H9 (cell line): ENCODE results near the gene PDLIM3. TPM values are rescaled to one million over a fixed set of nuclear protein-coding genes. Genes with fewer than 3 reads are reported as not detected.

ENCODE experiments used
- DNase-seq: peaks from one replicate; pipeline ENCODE4 v3.0.0-alpha.2; 2017
- H2AFZ ChIP-seq: one replicate; pipeline ENCODE4 v1.6.1; 2013; ENCODE audit warnings: mild to moderate bottlenecking, low read length, control low read depth, moderate library complexity
- H2AK5ac ChIP-seq: 2 replicates; pipeline ENCODE4 v1.6.1; 2013; ENCODE audit warnings: low read length, control low read depth, mixed read lengths; ENCODE audit not compliant: insufficient read length
- H2BK120ac ChIP-seq: one replicate; pipeline ENCODE4 v1.6.1; 2013; ENCODE audit warnings: low read depth, mild to moderate bottlenecking, low read length, control low read depth, inconsistent platforms; ENCODE audit not compliant: poor library complexity, severe bottlenecking
- H2BK12ac ChIP-seq: 2 replicates; pipeline ENCODE4 v1.6.1; 2013; ENCODE audit warnings: low read length, control low read depth, mixed read lengths, low read depth; ENCODE audit not compliant: insufficient read length
- H2BK15ac ChIP-seq: 2 replicates; pipeline ENCODE4 v1.6.1; 2013; ENCODE audit warnings: low read depth, low read length, control low read depth
- H2BK20ac ChIP-seq: one replicate; pipeline ENCODE4 v1.6.1; 2013; ENCODE audit warnings: low read depth, mild to moderate bottlenecking, low read length, control low read depth, inconsistent platforms; ENCODE audit not compliant: poor library complexity, severe bottlenecking
- H2BK5ac ChIP-seq: 2 replicates; pipeline ENCODE4 v1.6.1; 2013; ENCODE audit warnings: low read length, control low read depth, mixed read lengths; ENCODE audit not compliant: insufficient read length
- H3K14ac ChIP-seq: 2 replicates; pipeline ENCODE4 v1.6.1; 2013; ENCODE audit warnings: low read length, control low read depth; ENCODE audit not compliant: insufficient read depth
- H3K18ac ChIP-seq: 2 replicates; pipeline ENCODE4 v1.6.1; 2013; ENCODE audit warnings: low read depth, mild to moderate bottlenecking, mixed read lengths, low read length, control low read depth; ENCODE audit not compliant: insufficient read length
- H3K23ac ChIP-seq: 2 replicates; pipeline ENCODE4 v1.6.1; 2013; ENCODE audit warnings: low read length, control low read depth, mixed read lengths, low read depth; ENCODE audit not compliant: insufficient read length
- H3K23me2 ChIP-seq: 2 replicates; pipeline ENCODE4 v1.6.1; 2013; ENCODE audit warnings: low read depth, mild to moderate bottlenecking, mixed read lengths, low read length, control low read depth; ENCODE audit not compliant: insufficient read length, poor library complexity, severe bottlenecking
- H3K27ac ChIP-seq: 2 replicates; pipeline ENCODE4 v1.5.1; 2013; ENCODE audit warnings: low read length, control low read depth, mixed read lengths, low read depth; ENCODE audit not compliant: insufficient read length
- H3K27me3 ChIP-seq: 2 replicates; pipeline ENCODE4 v1.6.1; 2013; ENCODE audit warnings: low read length, control low read depth, inconsistent platforms; ENCODE audit not compliant: insufficient read depth
- H3K4ac ChIP-seq: 2 replicates; pipeline ENCODE4 v1.6.1; 2013; ENCODE audit warnings: low read depth, mild to moderate bottlenecking, control low read depth, inconsistent platforms, low read length, moderate library complexity
- H3K4me1 ChIP-seq: 2 replicates; pipeline ENCODE4 v1.6.1; 2013; ENCODE audit warnings: low read length, control low read depth, inconsistent platforms; ENCODE audit not compliant: insufficient read depth
- H3K4me2 ChIP-seq: 2 replicates; pipeline ENCODE4 v1.6.1; 2013; ENCODE audit warnings: low read length, control low read depth, mixed read lengths; ENCODE audit not compliant: insufficient read length, insufficient read depth
- H3K56ac ChIP-seq: 2 replicates; pipeline ENCODE4 v1.6.1; 2013; ENCODE audit warnings: low read depth, mild to moderate bottlenecking, mixed read lengths, low read length, control low read depth; ENCODE audit not compliant: insufficient read length
- H3K79me1 ChIP-seq: 2 replicates; pipeline ENCODE4 v1.6.1; 2013; ENCODE audit warnings: low read depth, mild to moderate bottlenecking, moderate library complexity, low read length, control low read depth, inconsistent platforms; ENCODE audit not compliant: insufficient read depth, poor library complexity, severe bottlenecking
- H3K79me2 ChIP-seq: 2 replicates; pipeline ENCODE4 v1.6.1; 2013; ENCODE audit warnings: low read length, control low read depth, inconsistent platforms; ENCODE audit not compliant: insufficient read depth
- H3K9ac ChIP-seq: 2 replicates; pipeline ENCODE4 v1.6.1; 2013; ENCODE audit warnings: low read length, control low read depth, mixed read lengths; ENCODE audit not compliant: insufficient read length; ENCODE audit errors: extremely low read depth
- H3K9me3 ChIP-seq: one replicate; pipeline ENCODE4 v1.6.1; 2013; ENCODE audit warnings: low read depth, low read length, inconsistent platforms; ENCODE audit not compliant: control insufficient read depth
- H3T11ph ChIP-seq: one replicate; pipeline ENCODE4 v1.6.1; 2013; ENCODE audit warnings: mild to moderate bottlenecking, low read length, control low read depth, inconsistent platforms
- H4K20me1 ChIP-seq: one replicate; pipeline ENCODE4 v1.6.1; 2013; ENCODE audit not compliant: control insufficient read depth, insufficient read length, insufficient read depth
- H4K5ac ChIP-seq: 2 replicates; pipeline ENCODE4 v1.6.1; 2013; ENCODE audit warnings: low read depth, mild to moderate bottlenecking, mixed read lengths, low read length, control low read depth; ENCODE audit not compliant: insufficient read length
- H4K8ac ChIP-seq: replicated peaks from 2 replicates; pipeline ENCODE4 v1.6.1; 2013; ENCODE audit warnings: low read length, control low read depth, mixed read lengths, low read depth; ENCODE audit not compliant: insufficient read length
- H4K91ac ChIP-seq: 2 replicates; pipeline ENCODE4 v1.6.1; 2013; ENCODE audit warnings: low read depth, mild to moderate bottlenecking, moderate library complexity, mixed read lengths, low read length, control low read depth; ENCODE audit not compliant: insufficient read length
- H3K27ac Mint-ChIP-seq, 3 experiments: 2 replicates in 2 of 3; 3 replicates in 1 of 3; pipeline ENCODE4 v1.8.0; 2020 to 2021; ENCODE audit warnings: mixed read lengths in 3 of 3, mild to moderate bottlenecking in 1 of 3, moderate library complexity in 1 of 3
- H3K27me3 Mint-ChIP-seq: 2 replicates; pipeline ENCODE4 v1.8.0; 2021; ENCODE audit warnings: low read depth, mild to moderate bottlenecking, moderate library complexity, mixed read lengths
- H3K36me3 Mint-ChIP-seq, 3 experiments: 2 replicates in 2 of 3; 3 replicates in 1 of 3; pipeline ENCODE4 v1.8.0; 2020 to 2021; ENCODE audit warnings: low read depth in 3 of 3, mixed read lengths in 3 of 3; ENCODE audit not compliant: insufficient read depth in 1 of 3
- H3K4me1 Mint-ChIP-seq, 2 experiments: 2 replicates each; pipeline ENCODE4 v1.8.0; 2020; ENCODE audit warnings: mixed read lengths in 2 of 2
- H3K4me3 Mint-ChIP-seq, 2 experiments: 2 replicates in 1 of 2; 3 replicates in 1 of 2; pipeline ENCODE4 v1.8.0; 2020 to 2021; ENCODE audit warnings: mild to moderate bottlenecking in 2 of 2, mixed read lengths in 2 of 2, moderate library complexity in 1 of 2
- H3K9me3 Mint-ChIP-seq, 2 experiments: 2 replicates in 1 of 2; 3 replicates in 1 of 2; pipeline ENCODE4 v1.8.0; 2020; ENCODE audit warnings: mild to moderate bottlenecking in 2 of 2, mixed read lengths in 2 of 2, moderate library complexity in 1 of 2
- WGBS: extraction: QIAGEN DNeasy Blood & Tissue Kit; methylation state at CpG from one replicate; pipeline ENCODE4 v1.1.7; 2013; ENCODE audit warnings: missing lambda C conversion rate, low lambda C conversion rate, mixed read lengths; ENCODE audit not compliant: insufficient read length; ENCODE audit errors: extremely low coverage; 5-methylcytosine and 5-hydroxymethylcytosine counted together
- total RNA-seq: library from RNA; stranded (reverse); gene quantifications from 2 replicates; pipeline ENCODE4 v1.2.1, GENCODE V29; 2021
- TF ChIP-seq, protein P1 (sequence below): fragments of 200-600 bp; sonication (generic); conservative IDR thresholded peaks from 3 replicates; pipeline ENCODE4 v1.8.0; 2021; ENCODE audit warnings: antibody characterized with exemption, mild to moderate bottlenecking

Gene PDLIM3
- total RNA-seq, 1 experiment from 2014 or later = 12.0 TPM

DNA sequence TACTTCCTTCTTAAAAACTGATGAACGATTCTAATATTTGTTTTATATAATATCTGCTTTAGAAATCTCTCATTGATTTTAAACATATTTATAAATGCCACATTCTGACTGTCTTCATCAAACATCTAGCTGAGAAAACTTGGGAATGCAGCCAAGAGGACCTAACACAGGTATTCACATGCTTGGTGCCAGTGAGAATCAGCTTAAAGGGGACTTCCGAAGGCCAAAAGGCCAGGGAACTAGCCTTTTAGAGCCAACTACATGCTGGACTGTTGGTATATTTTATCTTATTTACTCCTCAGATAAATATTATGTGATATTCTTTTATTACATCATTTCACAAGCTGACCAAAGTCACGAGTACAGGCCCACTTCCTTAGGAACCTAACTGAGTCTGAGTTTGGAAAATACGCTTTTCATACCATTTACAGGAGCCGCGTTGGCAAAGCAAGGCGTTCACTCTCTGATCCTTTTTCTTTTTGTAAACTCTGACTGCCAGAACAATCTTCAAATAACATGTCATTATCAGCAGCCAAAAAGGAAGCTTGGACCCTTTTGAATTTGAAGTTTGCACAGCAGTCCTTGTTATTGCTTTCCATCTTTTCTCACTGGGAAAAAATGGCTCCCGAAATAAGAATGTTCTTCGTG is 41.1 kb upstream of the PDLIM3 start:
- Histone ChIP-seq H3K23ac (no peak overlapping the region), H3K4me2 (no peak overlapping the region), H2AFZ (no peak overlapping the region), H2BK120ac (no peak overlapping the region), H3K4ac (no peak overlapping the region), H3K79me2 (no peaks in the 10 kb centered on the region), H3K27ac (no peak overlapping the region), H3K4me1 (peaks cover 3% of the 10 kb centered on the region; the same call in 1 of the 2 replicates), H3K79me1 (no peaks in the 10 kb centered on the region), H3K23me2 (no peaks in the 10 kb centered on the region), H3K9ac (no peak overlapping the region), H2BK15ac (no peak overlapping the region), H2BK20ac (no peak overlapping the region), H4K5ac (no peak overlapping the region), H3K18ac (no peak overlapping the region), H4K91ac (no peak overlapping the region), H4K20me1 (no peaks in the 10 kb centered on the region), H2AK5ac (no peak overlapping the region), H3K27me3 (no peaks in the 10 kb centered on the region), H4K8ac (no peak overlapping the region), H2BK12ac (no peak overlapping the region), H3K9me3 (no peaks in the 10 kb centered on the region), H3T11ph (no peak overlapping the region), H3K56ac (no peak overlapping the region), H3K14ac (no peak overlapping the region), H2BK5ac (no peak overlapping the region)
- TF ChIP-seq, protein P1, sequence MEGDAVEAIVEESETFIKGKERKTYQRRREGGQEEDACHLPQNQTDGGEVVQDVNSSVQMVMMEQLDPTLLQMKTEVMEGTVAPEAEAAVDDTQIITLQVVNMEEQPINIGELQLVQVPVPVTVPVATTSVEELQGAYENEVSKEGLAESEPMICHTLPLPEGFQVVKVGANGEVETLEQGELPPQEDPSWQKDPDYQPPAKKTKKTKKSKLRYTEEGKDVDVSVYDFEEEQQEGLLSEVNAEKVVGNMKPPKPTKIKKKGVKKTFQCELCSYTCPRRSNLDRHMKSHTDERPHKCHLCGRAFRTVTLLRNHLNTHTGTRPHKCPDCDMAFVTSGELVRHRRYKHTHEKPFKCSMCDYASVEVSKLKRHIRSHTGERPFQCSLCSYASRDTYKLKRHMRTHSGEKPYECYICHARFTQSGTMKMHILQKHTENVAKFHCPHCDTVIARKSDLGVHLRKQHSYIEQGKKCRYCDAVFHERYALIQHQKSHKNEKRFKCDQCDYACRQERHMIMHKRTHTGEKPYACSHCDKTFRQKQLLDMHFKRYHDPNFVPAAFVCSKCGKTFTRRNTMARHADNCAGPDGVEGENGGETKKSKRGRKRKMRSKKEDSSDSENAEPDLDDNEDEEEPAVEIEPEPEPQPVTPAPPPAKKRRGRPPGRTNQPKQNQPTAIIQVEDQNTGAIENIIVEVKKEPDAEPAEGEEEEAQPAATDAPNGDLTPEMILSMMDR = no peak
- Mint-ChIP-seq H3K4me3 (no peak overlapping the region), H3K27ac (no peak overlapping the region), H3K9me3 (peaks cover 2 to 7% of the 10 kb centered on the region in 2 experiments; a peak in 3 of 5 replicates), H3K27me3 (no peaks in the 10 kb centered on the region), H3K36me3 (peaks cover 0 to 11% (median 0%) of the 10 kb centered on the region in 3 experiments; a peak in 4 of 7 replicates), H3K4me1 (peaks cover 8 to 13% of the 10 kb centered on the region in 2 experiments)
- WGBS = no CpG with 5 or more reads among the region's 9 CpGs
- DNase-seq = no peak
